Activated CD4-positive, alpha-beta T cell treated with anti-CD3 and anti-CD28 coated beads, Interleukin-2, Interleukin-6, amounts not matched to agents 100 ng/mL and 50 ng/mL, durations not matched to agents 16 hours and 8 hours (primary cell): ENCODE data around the gene NMNAT3.

Source experiments
- DNase-seq: peaks from one replicate; pipeline ENCODE4 v3.0.0-alpha.2; 2020

Gene NMNAT3

GRCh38 chr3:139677388-139678155 lies at the start of gene NMNAT3:
Gene NMNAT3 (minus strand): TSS chr3:139677972. CDS start chr3:139627724, 50,248 bp downstream.
- DNase-seq = peak; percentile 80

GRCh38 chr3:139721370-139721769 lies 43.6 kb upstream of the NMNAT3 start:
- DNase-seq = no peak

GRCh38 chr3:139718415-139718814 lies 40.6 kb upstream of the NMNAT3 start:
- DNase-seq = no peak

- DNase-seq = no peak
Measured at GRCh38 chr3:139716908-139717485, 39.2 kb upstream of the NMNAT3 start.

GRCh38 chr3:139715743-139716360 lies 38.1 kb upstream of the NMNAT3 start:
- DNase-seq = no peak

- DNase-seq = no peak
Measured at GRCh38 chr3:139715166-139715565, 37.4 kb upstream of the NMNAT3 start.

- DNase-seq = no peak
Measured at GRCh38 chr3:139710212-139710611, 32.4 kb upstream of the NMNAT3 start.

- no peak for DNase-seq
Measured at GRCh38 chr3:139705631-139706030, 27.9 kb upstream of the NMNAT3 start.

GRCh38 chr3:139696314-139696604 lies 18.5 kb upstream of the NMNAT3 start:
- no peak for DNase-seq

- no peak for DNase-seq
Measured at GRCh38 chr3:139695426-139696313, 17.9 kb upstream of the NMNAT3 start.

GRCh38 chr3:139695007-139695406 lies 17.2 kb upstream of the NMNAT3 start:
- DNase-seq = no peak

- no peak for DNase-seq
Measured at GRCh38 chr3:139694542-139694941, 16.8 kb upstream of the NMNAT3 start.

GRCh38 chr3:139691619-139692018 lies 13.8 kb upstream of the NMNAT3 start:
- DNase-seq = no peak

- DNase-seq = no peak
Measured at GRCh38 chr3:139689708-139690228, 12.0 kb upstream of the NMNAT3 start.

GRCh38 chr3:139689122-139689521 lies 11.3 kb upstream of the NMNAT3 start:
- DNase-seq = no peak

GRCh38 chr3:139687431-139687830 lies 9.7 kb upstream of the NMNAT3 start:
- no peak for DNase-seq

- DNase-seq = no peak
Measured at GRCh38 chr3:139686624-139687023, 8.9 kb upstream of the NMNAT3 start.

GRCh38 chr3:139686206-139686605 lies 8.4 kb upstream of the NMNAT3 start:
- no peak for DNase-seq

- no peak for DNase-seq
Measured at GRCh38 chr3:139679220-139679775, 1.5 kb upstream of the NMNAT3 start.

- DNase-seq = no peak
Measured at GRCh38 chr3:139676632-139677387, 962 bp downstream of the NMNAT3 start.

GRCh38 chr3:139676108-139676507 lies 1.7 kb downstream of the NMNAT3 start:
- no peak for DNase-seq

- DNase-seq = no peak
Measured at GRCh38 chr3:139675327-139675726, 2.4 kb downstream of the NMNAT3 start.
